Muscle of leg (tissue), 11 donors: ENCODE results near the gene POMT1. TPM values are rescaled to one million over a fixed set of nuclear protein-coding genes. Genes with fewer than 3 reads are reported as not detected.
"Not testable (repeated sequence)": the region's sequence is repeated elsewhere in the genome, so short reads cannot be mapped to it uniquely, and the experiment has no call there.

Experiments
- DNase-seq: peaks from one replicate; pipeline ENCODE4 v3.0.0; 2013
- H3K27ac ChIP-seq: one replicate; pipeline ENCODE4 v1.5.1; 2013; ENCODE audit warnings: mild to moderate bottlenecking, low read length, control low read depth
- H3K27me3 ChIP-seq: one replicate; pipeline ENCODE4 v1.6.1; 2013; ENCODE audit warnings: low read length; ENCODE audit not compliant: control insufficient read depth, insufficient read depth
- H3K36me3 ChIP-seq: one replicate; pipeline ENCODE4 v1.6.1; 2013; ENCODE audit warnings: low read length; ENCODE audit not compliant: control insufficient read depth, insufficient read depth
- H3K4me1 ChIP-seq: one replicate; pipeline ENCODE4 v1.6.1; 2013; ENCODE audit warnings: low read length; ENCODE audit not compliant: control insufficient read depth, insufficient read depth
- H3K4me3 ChIP-seq: one replicate; pipeline ENCODE4 v1.5.1; 2013; ENCODE audit warnings: low read length, control low read depth
- H3K9me3 ChIP-seq: replicated peaks from 2 replicates; pipeline ENCODE4 v1.6.1; 2013; ENCODE audit warnings: low read depth, low read length; ENCODE audit not compliant: control insufficient read depth
- WGBS: methylation state at CpG from one replicate; pipeline ENCODE4 v1.1.5; 2013; ENCODE audit warnings: missing lambda C conversion rate; ENCODE audit not compliant: insufficient coverage; 5-methylcytosine and 5-hydroxymethylcytosine counted together
- polyA plus RNA-seq, 8 donors: library from polyadenylated mRNA; unstranded; fragments of 120-200 nt; gene quantifications; one replicate each; pipeline versions ENCODE4 v1.2.1 to v1.2.3, GENCODE V29; 2013; ENCODE audit warnings: inconsistent platforms in 1 of 8, low replicate concordance in 1 of 8; ENCODE audit not compliant: insufficient read length in 8 of 8, insufficient read depth in 1 of 8
- total RNA-seq: library from RNA; stranded (reverse); fragments of 120-200 nt; gene quantifications from one replicate; pipeline ENCODE4 v1.2.4, GENCODE V29; 2013

Gene POMT1
- total and polyA plus RNA-seq, 9 donors: 15.1 to 29.9 (median 23.0) TPM

DNA sequence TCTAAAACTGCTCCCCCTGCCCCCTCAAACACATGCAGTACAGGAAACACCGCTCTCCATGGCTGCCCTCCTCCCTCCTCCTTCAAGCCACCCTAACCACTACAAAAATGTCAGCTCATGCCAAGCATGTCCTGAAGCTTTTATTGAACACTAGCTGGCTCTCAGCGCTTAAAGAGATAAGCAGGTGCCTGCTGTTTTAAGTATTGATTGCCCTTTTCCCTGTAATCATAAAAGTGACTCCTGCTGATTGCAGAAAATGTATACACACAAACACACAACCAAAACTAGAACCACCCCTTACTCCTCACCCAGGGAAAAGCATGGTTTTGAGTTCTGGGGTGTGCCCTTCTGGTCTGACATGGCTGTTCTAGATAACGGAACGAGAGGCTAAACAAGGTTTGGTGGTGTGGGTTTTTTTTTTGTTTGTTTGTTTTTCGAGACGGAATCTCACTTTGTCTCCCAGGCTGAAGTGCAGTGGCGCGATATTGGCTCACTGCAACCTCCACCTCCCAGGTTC lies 32.1 kb downstream of the POMT1 start:
- H3K4me1 ChIP-seq: peaks cover 11% of the 10 kb centered on the region
- H3K36me3 ChIP-seq: peaks cover 5% of the 10 kb centered on the region
- H3K4me3 ChIP-seq: no peak overlapping the region
- H3K27me3 ChIP-seq: peaks cover 4% of the 10 kb centered on the region
- no peak overlapping the region for H3K27ac ChIP-seq
- DNase-seq: no peak
- WGBS: 25% methylated on average over 1 of the region's 8 CpGs
- H3K9me3 ChIP-seq: no peaks in the 10 kb centered on the region

- Histone ChIP-seq H3K36me3 (no peaks in the 10 kb centered on the region), H3K9me3 (peaks cover 4% of the 10 kb centered on the region), H3K4me1 (no peaks in the 10 kb centered on the region), H3K27ac (no peak overlapping the region), H3K4me3 (no peak overlapping the region), H3K27me3 (peaks cover 6% of the 10 kb centered on the region)
- DNase-seq: no peak
- whole genome bisulfite sequencing: 94% methylated on average over 13 of the region's 19 CpGs
These were observed 35.2 kb downstream of the POMT1 start for GRCh38 chr9:131537946-131538345.

DNA sequence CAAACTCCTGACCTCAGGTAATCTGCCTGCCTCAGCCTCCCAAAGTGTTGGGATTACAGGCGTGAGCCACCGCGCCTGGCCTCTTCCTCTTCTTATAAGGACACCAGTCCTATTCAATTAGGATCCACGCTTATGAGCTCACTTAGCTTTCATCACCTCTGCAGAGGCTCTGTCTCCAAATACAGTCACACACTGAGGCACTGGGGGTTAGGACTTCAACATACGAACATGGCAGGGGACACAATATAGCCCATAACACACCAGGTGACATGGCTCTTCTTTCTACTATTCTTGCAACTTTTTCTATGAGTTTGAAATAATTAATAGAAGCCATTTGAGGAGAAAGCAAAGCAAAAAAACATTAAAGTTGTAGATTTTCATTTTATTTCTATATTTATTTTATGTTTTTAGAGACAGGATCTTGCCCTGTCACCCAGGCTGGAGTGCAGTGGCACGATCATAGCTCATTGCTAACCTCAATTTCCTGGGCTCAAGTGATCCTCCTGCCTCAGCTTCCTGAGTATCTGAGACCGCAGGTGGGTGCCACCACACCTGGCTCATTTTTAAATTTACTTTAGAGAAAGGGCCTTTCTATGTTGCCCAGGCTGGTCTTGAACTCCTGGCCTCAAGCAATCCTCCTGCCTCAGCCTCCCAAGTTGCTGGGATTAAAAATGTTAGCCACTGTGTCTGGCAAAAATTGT lies 36.7 kb downstream of the POMT1 start:
- WGBS: 82% methylated on average over 2 of the region's 7 CpGs
- peaks cover 18% of the 10 kb centered on the region for H3K9me3 ChIP-seq
- no peak overlapping the region for H3K4me3 ChIP-seq
- H3K36me3 ChIP-seq: no peaks in the 10 kb centered on the region
- peaks cover 17% of the 10 kb centered on the region for H3K27me3 ChIP-seq
- DNase-seq: no peak
- no peak overlapping the region for H3K27ac ChIP-seq
- H3K4me1 ChIP-seq: no peaks in the 10 kb centered on the region

GRCh38 chr9:131543141-131543540 lies 40.4 kb downstream of the POMT1 start:
- Histone ChIP-seq H3K9me3 (peaks cover 20% of the 10 kb centered on the region), H3K4me3 (no peak overlapping the region), H3K27ac (no peak overlapping the region), H3K36me3 (no peaks in the 10 kb centered on the region), H3K4me1 (peaks cover 17% of the 10 kb centered on the region), H3K27me3 (peaks cover 47% of the 10 kb centered on the region)
- no peak for DNase-seq
- no CpG with 5 or more reads among the region's 6 CpGs for WGBS

DNA sequence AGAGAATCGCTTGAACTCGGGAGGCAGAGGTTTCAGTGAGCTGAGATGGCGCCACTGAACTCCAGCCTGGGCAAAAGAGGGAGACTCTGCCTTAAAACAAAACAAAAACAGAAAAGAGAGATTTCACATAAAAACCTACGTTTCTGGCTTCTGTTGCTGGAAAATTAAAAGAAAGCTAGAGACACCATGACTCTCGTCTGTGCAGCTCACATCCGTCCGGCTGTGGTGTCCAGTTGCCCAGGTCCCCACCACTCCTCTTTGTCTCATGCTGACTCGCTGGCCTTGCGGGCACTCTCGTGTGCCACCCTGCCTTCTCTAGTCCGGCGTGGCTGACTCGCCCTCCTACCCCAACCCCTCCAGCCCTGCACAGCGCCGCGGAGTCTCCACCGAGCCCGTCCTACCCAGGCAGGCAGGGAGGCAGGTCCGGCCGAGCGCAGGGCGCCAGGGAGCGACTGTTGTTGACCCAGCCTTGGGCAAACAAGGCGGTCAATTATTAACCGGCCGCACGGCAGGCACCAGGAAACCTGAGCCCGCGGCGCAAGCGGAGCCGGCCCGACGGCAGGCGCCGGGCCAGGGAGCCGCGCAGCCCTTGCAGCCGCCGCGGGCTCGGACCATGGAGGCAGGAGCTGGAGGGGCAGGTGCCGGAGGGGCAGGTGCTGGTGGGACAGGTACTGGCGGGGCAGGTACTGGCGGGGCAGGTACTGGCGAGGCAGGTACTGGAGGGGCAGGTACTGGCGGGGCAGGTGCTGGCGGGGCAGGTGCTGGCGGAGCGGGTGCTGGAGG lies 42.5 kb downstream of the POMT1 start, which contains the start of gene PRRT1B:
Gene PRRT1B, plus strand, starts transcription at position 521 of the 783 bp plus-strand sequence. Its CDS starts 93 bp downstream, at position 614.
- 12% methylated on average over 42 of the region's 50 CpGs for whole genome bisulfite sequencing
- DNase-seq: no peak
- no peak within 1 kb of the TSS for H3K4me3 ChIP-seq
- H3K9me3 ChIP-seq: peaks cover 20% of the 10 kb centered on the region
- H3K36me3 ChIP-seq: no peaks in the 10 kb centered on the region
- H3K27ac ChIP-seq: no peak within 1 kb of the TSS
- H3K4me1 ChIP-seq: peaks cover 17% of the 10 kb centered on the region
- H3K27me3 ChIP-seq: peaks cover 57% of the 10 kb centered on the region

DNA sequence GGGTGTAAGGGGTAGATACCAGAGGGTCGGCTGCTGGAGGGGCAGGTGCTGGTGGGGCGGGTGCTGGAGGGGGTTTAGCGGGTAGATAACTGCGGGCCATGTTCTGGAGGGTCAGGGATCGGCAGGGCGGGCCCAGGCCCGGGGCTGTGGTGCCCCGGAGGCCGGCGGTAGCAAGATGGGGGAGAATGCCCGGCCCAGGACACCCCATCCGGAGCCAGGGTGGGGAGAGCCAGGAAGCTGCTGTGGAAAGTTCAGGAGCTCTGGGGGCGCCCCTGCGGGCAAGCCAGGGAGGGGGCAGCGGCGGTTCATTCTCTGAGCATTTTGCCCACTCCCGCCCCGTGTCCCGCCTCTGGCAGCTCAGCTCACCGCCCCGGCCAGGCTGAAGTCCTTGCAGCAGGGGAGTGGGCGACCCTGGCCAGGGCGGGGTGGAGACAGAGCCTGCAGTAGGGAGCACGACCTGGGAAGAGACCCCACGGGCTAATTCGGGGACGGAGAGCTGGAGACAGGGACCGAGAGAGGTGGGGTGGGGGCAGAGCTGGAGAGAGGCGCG lies 43.1 kb downstream of the POMT1 start:
- no peak for DNase-seq
- peaks cover 20% of the 10 kb centered on the region for H3K9me3 ChIP-seq
- WGBS: under 1% methylated on average over 30 of the region's 30 CpGs
- peaks cover 17% of the 10 kb centered on the region for H3K4me1 ChIP-seq
- H3K27ac ChIP-seq: no peak overlapping the region
- H3K36me3 ChIP-seq: no peaks in the 10 kb centered on the region
- H3K27me3 ChIP-seq: peaks cover 57% of the 10 kb centered on the region
- no peak overlapping the region for H3K4me3 ChIP-seq

GRCh38 chr9:131546336-131547084 lies 43.8 kb downstream of the POMT1 start:
- H3K36me3 ChIP-seq: no peaks in the 10 kb centered on the region
- H3K9me3 ChIP-seq: peaks cover 20% of the 10 kb centered on the region
- WGBS: under 1% methylated on average over 34 of the region's 49 CpGs
- no peak for DNase-seq
- H3K27ac ChIP-seq: no peak overlapping the region
- H3K27me3 ChIP-seq: peaks cover 57% of the 10 kb centered on the region
- peak overlapping the region; percentile 19 for H3K4me3 ChIP-seq
- H3K4me1 ChIP-seq: peaks cover 17% of the 10 kb centered on the region

GRCh38 chr9:131549186-131549585 lies 46.5 kb downstream of the POMT1 start:
- H3K9me3 ChIP-seq, H3K27ac ChIP-seq, H3K4me3 ChIP-seq, H3K36me3 ChIP-seq, DNase-seq: not testable (repeated sequence)
- peaks cover 56% of the 10 kb centered on the region for H3K27me3 ChIP-seq
- WGBS: 50% methylated on average over 9 of the region's 10 CpGs
- H3K4me1 ChIP-seq: peaks cover 17% of the 10 kb centered on the region

DNA sequence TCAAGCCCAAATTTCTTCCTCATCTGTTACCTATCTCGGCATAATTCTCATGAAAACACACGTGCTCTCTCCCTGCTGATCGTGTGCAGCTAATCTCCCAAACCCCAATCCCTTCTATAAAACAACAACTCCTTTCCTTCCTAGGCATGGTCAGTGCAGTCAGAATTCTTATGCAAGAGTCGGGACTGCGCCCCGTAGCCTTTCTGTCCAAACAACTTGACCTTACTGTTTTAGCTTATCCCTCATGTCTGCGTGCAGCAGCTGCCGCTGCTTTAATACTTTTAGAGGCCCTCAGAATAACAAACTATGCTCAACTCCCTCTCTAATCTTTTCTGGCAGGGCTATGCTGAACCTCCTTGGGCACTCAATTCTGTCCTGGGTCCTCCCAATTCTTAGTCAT lies 47.7 kb downstream of the POMT1 start:
- H3K9me3 ChIP-seq, H3K27ac ChIP-seq, H3K36me3 ChIP-seq, DNase-seq, H3K4me3 ChIP-seq: not testable (repeated sequence)
- Histone ChIP-seq H3K27me3 (peaks cover 52% of the 10 kb centered on the region), H3K4me1 (peaks cover 17% of the 10 kb centered on the region)
- WGBS: 39% methylated on average over 8 of the region's 8 CpGs
